CD4-positive, alpha-beta T cell treated with Interleukin-10 for 1 hour (primary cell): ENCODE measurements around the gene ARFGEF3.
A peak's percentile ranks its signal among the peaks of the same experiment; 100 is the strongest.

Experiments
- DNase-seq: peaks from one replicate; pipeline ENCODE4 v3.0.0-alpha.2; 2020

The ARFGEF3 gene

GRCh38 chr6:138370631-138371451, 209.1 kb downstream of the ARFGEF3 start:
- no peak for DNase-seq

- no peak for DNase-seq
Measured at GRCh38 chr6:138371452-138371711, 209.6 kb downstream of the ARFGEF3 start.

GRCh38 chr6:138371720-138372119, 210.0 kb downstream of the ARFGEF3 start:
- no peak for DNase-seq

GRCh38 chr6:138372711-138373463, 211.1 kb downstream of the ARFGEF3 start:
- peak; percentile 21 for DNase-seq

- no peak for DNase-seq
Measured at GRCh38 chr6:138374230-138374629, 212.5 kb downstream of the ARFGEF3 start.

GRCh38 chr6:138374815-138375214, 213.1 kb downstream of the ARFGEF3 start:
- DNase-seq = no peak

- no peak for DNase-seq
Measured at GRCh38 chr6:138377042-138377441, 215.3 kb downstream of the ARFGEF3 start.

GRCh38 chr6:138377844-138378243, 216.1 kb downstream of the ARFGEF3 start, which contains the start of gene SMIM28:
Gene SMIM28 (plus strand): TSS chr6:138377905. CDS start chr6:138378073, 168 bp downstream.
- DNase-seq = no peak

- DNase-seq = no peak
Measured at GRCh38 chr6:138378463-138378862, 216.7 kb downstream of the ARFGEF3 start.

- DNase-seq = no peak
Measured at GRCh38 chr6:138382498-138383265, 220.9 kb downstream of the ARFGEF3 start.

- DNase-seq = no peak
Measured at GRCh38 chr6:138383776-138384175, 222.0 kb downstream of the ARFGEF3 start.

GRCh38 chr6:138386897-138387296, 225.2 kb downstream of the ARFGEF3 start:
- DNase-seq = no peak

GRCh38 chr6:138387577-138388368, 226.0 kb downstream of the ARFGEF3 start:
- no peak for DNase-seq

- no peak for DNase-seq
Measured at GRCh38 chr6:138389551-138389950, 227.8 kb downstream of the ARFGEF3 start.
